Measurements from ENCODE around the gene INPP5D. TPM values are rescaled to one million over a fixed set of nuclear protein-coding genes. Genes with fewer than 3 reads are reported as not detected.

INPP5D gene
- total RNA-seq, 1 donor from 2014 or later, result 8.9 TPM

- Mint-ChIP-seq H3K4me3 (no peak overlapping the region), H3K4me1 (no peaks in the 10 kb centered on the region), H3K27me3 (ENCODE audit: low read depth) (peaks cover 3% of the 10 kb centered on the region), H3K36me3 (no peaks in the 10 kb centered on the region), H3K27ac (no peak overlapping the region), H3K9me3 (no peaks in the 10 kb centered on the region)
- no peak for DNase-seq (ENCODE audit: low spot score in 2 of 2, unreplicated experiment in 2 of 2)
- TF ChIP-seq CTCF (IDR thresholded peaks at IDR 0.05; ENCODE audit: unreplicated experiment), result no peak
These were observed 158.7 kb downstream of the INPP5D start for GRCh38 chr2:233218836-233219235.

- no peak overlapping the region for H3K4me3 Mint-ChIP-seq
- H3K27me3 Mint-ChIP-seq (ENCODE audit: low read depth), result peaks cover 3% of the 10 kb centered on the region
- no peak for TF ChIP-seq CTCF (IDR thresholded peaks at IDR 0.05; ENCODE audit: unreplicated experiment)
- no peak overlapping the region for H3K27ac Mint-ChIP-seq
- H3K4me1 Mint-ChIP-seq, result no peaks in the 10 kb centered on the region
- DNase-seq (ENCODE audit: low spot score in 2 of 2, unreplicated experiment in 2 of 2), result no peak
- H3K36me3 Mint-ChIP-seq, result no peaks in the 10 kb centered on the region
- no peaks in the 10 kb centered on the region for H3K9me3 Mint-ChIP-seq
These were observed 159.7 kb downstream of the INPP5D start for GRCh38 chr2:233219848-233220247.

- no peak for TF ChIP-seq CTCF (IDR thresholded peaks at IDR 0.05; ENCODE audit: unreplicated experiment)
- Mint-ChIP-seq H3K27me3 (ENCODE audit: low read depth) (peaks cover 3% of the 10 kb centered on the region), H3K36me3 (no peaks in the 10 kb centered on the region), H3K27ac (no peak overlapping the region), H3K9me3 (no peaks in the 10 kb centered on the region), H3K4me3 (no peak overlapping the region), H3K4me1 (no peaks in the 10 kb centered on the region)
- DNase-seq (ENCODE audit: low spot score in 2 of 2, unreplicated experiment in 2 of 2), result no peak
These were observed 161.4 kb downstream of the INPP5D start for GRCh38 chr2:233221378-233222063.

- no peak for TF ChIP-seq CTCF (IDR thresholded peaks at IDR 0.05; ENCODE audit: unreplicated experiment)
- H3K27ac Mint-ChIP-seq, result no peak overlapping the region
- H3K4me3 Mint-ChIP-seq, result no peak overlapping the region
- peaks cover 4% of the 10 kb centered on the region for H3K27me3 Mint-ChIP-seq (ENCODE audit: low read depth)
- no peaks in the 10 kb centered on the region for H3K36me3 Mint-ChIP-seq
- DNase-seq (ENCODE audit: low spot score in 2 of 2, unreplicated experiment in 2 of 2), result no peak
- H3K4me1 Mint-ChIP-seq, result no peaks in the 10 kb centered on the region
- no peaks in the 10 kb centered on the region for H3K9me3 Mint-ChIP-seq
These were observed 163.1 kb downstream of the INPP5D start for GRCh38 chr2:233223059-233223894.

GRCh38 chr2:233225230-233226068 lies 165.3 kb downstream of the INPP5D start:
- Mint-ChIP-seq H3K27me3 (ENCODE audit: low read depth) (peaks cover 4% of the 10 kb centered on the region), H3K4me3 (no peak overlapping the region), H3K36me3 (no peaks in the 10 kb centered on the region), H3K4me1 (no peaks in the 10 kb centered on the region), H3K9me3 (no peaks in the 10 kb centered on the region), H3K27ac (no peak overlapping the region)
- no peak for TF ChIP-seq CTCF (IDR thresholded peaks at IDR 0.05; ENCODE audit: unreplicated experiment)
- no peak for DNase-seq (ENCODE audit: low spot score in 2 of 2, unreplicated experiment in 2 of 2)
